MM.1S (cell line): Measurements from ENCODE around the gene RBBP5.

Experiments
- DNase-seq: peaks from one replicate; pipeline ENCODE4 v3.0.0-alpha.2; 2015
- H2AFZ ChIP-seq: fragments of 300-600 bp; sonication (generic); 2 replicates; pipeline ENCODE4 v1.6.0; 2016; ENCODE audit warnings: antibody characterized with exemption, low read length
- H3F3A ChIP-seq: fragments of 300-600 bp; sonication (generic); 2 replicates; pipeline ENCODE4 v1.6.1; 2016; ENCODE audit warnings: mild to moderate bottlenecking, antibody characterized with exemption, low read length, moderate library complexity, mixed read lengths; ENCODE audit not compliant: insufficient read depth
- H3K27ac ChIP-seq: fragments of 300-600 bp; sonication (generic); 2 replicates; pipeline ENCODE4 v1.5.1; 2016; ENCODE audit warnings: mild to moderate bottlenecking, low read length
- H3K27me3 ChIP-seq: fragments of 300-600 bp; sonication (generic); replicated peaks from 2 replicates; pipeline ENCODE4 v1.6.0; 2016; ENCODE audit warnings: low read length; ENCODE audit not compliant: insufficient read depth
- H3K36me3 ChIP-seq: fragments of 300-600 bp; sonication (generic); replicated peaks from 2 replicates; pipeline ENCODE4 v1.6.1; 2016; ENCODE audit warnings: mild to moderate bottlenecking, low read length, mixed read lengths; ENCODE audit not compliant: insufficient read depth
- H3K4me1 ChIP-seq: fragments of 300-600 bp; sonication (generic); 2 replicates; pipeline ENCODE4 v1.6.1; 2016; ENCODE audit warnings: low read length, mixed read lengths
- H3K4me2 ChIP-seq: fragments of 300-600 bp; sonication (generic); 2 replicates; pipeline ENCODE4 v1.6.0; 2016; ENCODE audit warnings: low read depth, low read length
- H3K4me3 ChIP-seq: fragments of 300-600 bp; sonication (generic); 2 replicates; pipeline ENCODE4 v1.5.1; 2016; ENCODE audit warnings: low read length, mixed read lengths
- H3K79me2 ChIP-seq: fragments of 300-600 bp; sonication (generic); 2 replicates; pipeline ENCODE4 v1.6.1; 2016; ENCODE audit warnings: mixed run types, low read length, mixed read lengths
- H3K9ac ChIP-seq: fragments of 300-600 bp; sonication (generic); 2 replicates; pipeline ENCODE4 v1.6.1; 2016; ENCODE audit warnings: low read length, mixed read lengths
- H3K9me2 ChIP-seq: fragments of 300-600 bp; sonication (generic); replicated peaks from 2 replicates; pipeline ENCODE4 v1.6.1; 2016; ENCODE audit warnings: mild to moderate bottlenecking, low read length, mixed read lengths; ENCODE audit not compliant: insufficient read depth
- H3K9me3 ChIP-seq: fragments of 300-600 bp; sonication (generic); replicated peaks from 2 replicates; pipeline ENCODE4 v1.6.1; 2016; ENCODE audit warnings: mild to moderate bottlenecking, low read length, mixed read lengths; ENCODE audit not compliant: insufficient read depth
- H4K20me1 ChIP-seq: fragments of 300-600 bp; sonication (generic); 2 replicates; pipeline ENCODE4 v1.6.1; 2016; ENCODE audit warnings: mild to moderate bottlenecking, low read length, moderate library complexity, mixed read lengths; ENCODE audit not compliant: insufficient read depth
- CTCF ChIP-seq: fragments of 300-600 bp; sonication (generic); IDR thresholded peaks from 2 replicates; pipeline ENCODE4 v1.5.1; 2016; ENCODE audit warnings: antibody characterized with exemption, low read length, mixed read lengths
- EZH2 ChIP-seq: fragments of 300-600 bp; sonication (generic); optimal IDR thresholded peaks from 2 replicates; pipeline ENCODE3; 2017; ENCODE audit warnings: low read depth, mild to moderate bottlenecking, antibody characterized with exemption, low read length, mixed read lengths
- EZH2phosphoT487 ChIP-seq: fragments of 300-600 bp; sonication (generic); IDR thresholded peaks from 2 replicates; pipeline ENCODE4 v1.6.1; 2018; ENCODE audit warnings: antibody characterized with exemption, low read length

The RBBP5 gene

GRCh38 chr1:205091043-205091740 is 30.6 kb downstream of the RBBP5 start:
- H3K4me1 ChIP-seq = no peaks in the 10 kb centered on the region
- no peaks in the 10 kb centered on the region for H3K79me2 ChIP-seq
- H3F3A ChIP-seq = no peaks in the 10 kb centered on the region
- H3K9me2 ChIP-seq = no peaks in the 10 kb centered on the region
- H3K4me3 ChIP-seq = no peak overlapping the region
- no peak overlapping the region for H3K4me2 ChIP-seq
- peaks cover 8% of the 10 kb centered on the region; the same call in 1 of the 2 replicates for H3K36me3 ChIP-seq
- no peak for DNase-seq
- H3K27me3 ChIP-seq = no peaks in the 10 kb centered on the region
- TF ChIP-seq CTCF = no peak
- no peak overlapping the region for H3K27ac ChIP-seq
- H2AFZ ChIP-seq = no peak overlapping the region
- H3K9ac ChIP-seq = no peak overlapping the region
- H3K9me3 ChIP-seq = no peaks in the 10 kb centered on the region
- H4K20me1 ChIP-seq = no peaks in the 10 kb centered on the region

GRCh38 chr1:205088341-205088740 is 33.4 kb downstream of the RBBP5 start:
- H2AFZ ChIP-seq = no peak overlapping the region
- no peak overlapping the region for H3K4me2 ChIP-seq
- no peak overlapping the region for H3K4me3 ChIP-seq
- H3K36me3 ChIP-seq = no peaks in the 10 kb centered on the region
- H3K79me2 ChIP-seq = no peaks in the 10 kb centered on the region
- no peaks in the 10 kb centered on the region for H3K9me2 ChIP-seq
- no peaks in the 10 kb centered on the region for H3K9me3 ChIP-seq
- no peaks in the 10 kb centered on the region for H3K27me3 ChIP-seq
- no peak overlapping the region for H3K9ac ChIP-seq
- no peaks in the 10 kb centered on the region for H4K20me1 ChIP-seq
- H3K4me1 ChIP-seq = no peaks in the 10 kb centered on the region
- no peak for DNase-seq
- H3K27ac ChIP-seq = no peak overlapping the region
- TF ChIP-seq EZH2phosphoT487 = no peak
- no peaks in the 10 kb centered on the region for H3F3A ChIP-seq

GRCh38 chr1:205084360-205084759 is 37.4 kb downstream of the RBBP5 start, which contains the start of gene TMEM81:
Gene TMEM81, minus strand, starts transcription at chr1:205084460. Its CDS starts 140 bp downstream, at chr1:205084320.
- H3K9me2 ChIP-seq = no peaks in the 10 kb centered on the region
- TF ChIP-seq CTCF (no peak), EZH2phosphoT487 (no peak)
- no peaks in the 10 kb centered on the region for H3K36me3 ChIP-seq
- DNase-seq = no peak
- no peak within 1 kb of the TSS for H3K27ac ChIP-seq
- H3K4me3 ChIP-seq = no peak within 1 kb of the TSS
- no peaks in the 10 kb centered on the region for H3K9me3 ChIP-seq
- no peaks in the 10 kb centered on the region for H3K79me2 ChIP-seq
- no peak within 1 kb of the TSS for H3K9ac ChIP-seq
- H3F3A ChIP-seq = no peaks in the 10 kb centered on the region
- H3K4me2 ChIP-seq = no peak within 1 kb of the TSS
- no peaks in the 10 kb centered on the region for H3K27me3 ChIP-seq
- no peaks in the 10 kb centered on the region for H3K4me1 ChIP-seq
- H2AFZ ChIP-seq = no peak within 1 kb of the TSS
- no peaks in the 10 kb centered on the region for H4K20me1 ChIP-seq

DNA sequence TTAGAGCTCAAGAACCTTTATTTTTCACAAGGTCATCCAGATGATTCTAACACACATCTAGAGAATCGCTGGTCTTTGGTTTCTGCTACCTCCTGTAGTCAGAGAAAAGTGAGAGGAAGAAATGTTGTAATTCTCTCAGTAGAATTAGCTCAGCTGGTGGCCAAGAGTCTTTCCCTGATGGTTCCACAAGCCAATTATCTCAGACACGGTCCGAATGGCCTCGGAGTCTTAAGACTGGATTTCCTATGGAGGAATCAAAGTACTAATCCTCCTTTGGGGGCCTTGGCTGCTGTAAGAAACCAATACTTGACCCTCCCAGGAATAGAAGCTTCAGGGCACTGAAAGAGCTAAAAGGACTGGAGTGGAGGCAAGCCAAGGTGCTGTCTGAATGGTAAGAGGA is 39.3 kb downstream of the RBBP5 start:
- no peaks in the 10 kb centered on the region for H3K36me3 ChIP-seq
- no peak overlapping the region for H3K4me3 ChIP-seq
- H3K9ac ChIP-seq = no peak overlapping the region
- no peaks in the 10 kb centered on the region for H3K27me3 ChIP-seq
- no peak overlapping the region for H3K27ac ChIP-seq
- no peaks in the 10 kb centered on the region for H4K20me1 ChIP-seq
- H2AFZ ChIP-seq = no peak overlapping the region
- DNase-seq = no peak
- H3F3A ChIP-seq = no peaks in the 10 kb centered on the region
- H3K4me1 ChIP-seq = no peaks in the 10 kb centered on the region
- TF ChIP-seq EZH2 = no peak
- no peak for TF ChIP-seq EZH2phosphoT487
- TF ChIP-seq CTCF = no peak
- no peaks in the 10 kb centered on the region for H3K9me3 ChIP-seq
- no peak overlapping the region for H3K4me2 ChIP-seq
- H3K9me2 ChIP-seq = no peaks in the 10 kb centered on the region
- H3K79me2 ChIP-seq = no peaks in the 10 kb centered on the region
